Measurements from ENCODE around the gene GPRC5C.

DNA sequence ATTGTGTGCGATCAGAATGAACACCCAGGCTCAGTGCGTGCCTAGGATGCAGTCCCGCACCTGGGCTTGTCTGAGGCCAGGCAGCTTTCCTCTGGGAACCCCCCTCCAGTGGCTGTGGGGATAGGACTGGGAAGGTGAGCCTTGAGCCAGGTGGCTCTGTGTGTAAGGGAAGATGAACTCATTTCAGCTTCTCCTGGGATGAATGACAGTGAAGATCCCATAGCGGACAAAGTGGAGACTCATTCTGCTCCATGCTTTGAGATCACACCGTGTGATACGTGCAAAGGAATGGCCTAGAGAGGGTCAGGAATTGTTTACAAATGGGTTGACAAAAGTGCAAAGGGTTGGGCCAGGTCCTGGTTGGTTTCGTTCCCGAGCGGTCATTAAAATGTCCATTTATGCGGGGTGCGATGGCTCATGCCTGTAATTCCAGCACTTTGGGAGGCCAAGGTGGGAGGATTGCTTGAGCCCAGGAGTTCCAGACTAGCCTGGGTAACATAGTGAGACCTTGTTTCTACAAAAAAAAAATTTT is 15.8 kb downstream of the GPRC5C start:
- TF ChIP-seq CBX5 (IDR thresholded peaks at IDR 0.05; ENCODE audit: low read depth, low read length) (no peak), EZH2 (IDR thresholded peaks at IDR 0.05; ENCODE audit: low read depth, low read length, severe bottlenecking) (no peak), EP300 (IDR thresholded peaks at IDR 0.05; ENCODE audit: borderline replicate concordance in 1 of 2, low read depth in 2 of 2, low read length in 2 of 2) (no peak), CREB1 (IDR thresholded peaks at IDR 0.05) (no peak), CHD2 (IDR thresholded peaks at IDR 0.05; ENCODE audit: low read length) (no peak), POLR2A (IDR thresholded peaks at IDR 0.05; ENCODE audit: control extremely low read depth in 1 of 2, low read depth in 2 of 2, low read length in 2 of 2) (no peak), GTF2F1 (IDR thresholded peaks at IDR 0.05; ENCODE audit: borderline replicate concordance, low read depth, low read length) (no peak), SIN3A (conservative IDR thresholded peaks at IDR 0.05 in 1 of 2, IDR thresholded peaks at IDR 0.05 in 1 of 2; ENCODE audit: low read depth in 1 of 2, low read length in 2 of 2) (no peak)
- TF ChIP-seq, protein P1, sequence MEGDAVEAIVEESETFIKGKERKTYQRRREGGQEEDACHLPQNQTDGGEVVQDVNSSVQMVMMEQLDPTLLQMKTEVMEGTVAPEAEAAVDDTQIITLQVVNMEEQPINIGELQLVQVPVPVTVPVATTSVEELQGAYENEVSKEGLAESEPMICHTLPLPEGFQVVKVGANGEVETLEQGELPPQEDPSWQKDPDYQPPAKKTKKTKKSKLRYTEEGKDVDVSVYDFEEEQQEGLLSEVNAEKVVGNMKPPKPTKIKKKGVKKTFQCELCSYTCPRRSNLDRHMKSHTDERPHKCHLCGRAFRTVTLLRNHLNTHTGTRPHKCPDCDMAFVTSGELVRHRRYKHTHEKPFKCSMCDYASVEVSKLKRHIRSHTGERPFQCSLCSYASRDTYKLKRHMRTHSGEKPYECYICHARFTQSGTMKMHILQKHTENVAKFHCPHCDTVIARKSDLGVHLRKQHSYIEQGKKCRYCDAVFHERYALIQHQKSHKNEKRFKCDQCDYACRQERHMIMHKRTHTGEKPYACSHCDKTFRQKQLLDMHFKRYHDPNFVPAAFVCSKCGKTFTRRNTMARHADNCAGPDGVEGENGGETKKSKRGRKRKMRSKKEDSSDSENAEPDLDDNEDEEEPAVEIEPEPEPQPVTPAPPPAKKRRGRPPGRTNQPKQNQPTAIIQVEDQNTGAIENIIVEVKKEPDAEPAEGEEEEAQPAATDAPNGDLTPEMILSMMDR (IDR thresholded peaks at IDR 0.05; ENCODE audit: control extremely low read depth in 1 of 3, insufficient read depth in 1 of 3, low read depth in 1 of 3, low read length in 3 of 3), result no peak
- TF ChIP-seq, protein P2, sequence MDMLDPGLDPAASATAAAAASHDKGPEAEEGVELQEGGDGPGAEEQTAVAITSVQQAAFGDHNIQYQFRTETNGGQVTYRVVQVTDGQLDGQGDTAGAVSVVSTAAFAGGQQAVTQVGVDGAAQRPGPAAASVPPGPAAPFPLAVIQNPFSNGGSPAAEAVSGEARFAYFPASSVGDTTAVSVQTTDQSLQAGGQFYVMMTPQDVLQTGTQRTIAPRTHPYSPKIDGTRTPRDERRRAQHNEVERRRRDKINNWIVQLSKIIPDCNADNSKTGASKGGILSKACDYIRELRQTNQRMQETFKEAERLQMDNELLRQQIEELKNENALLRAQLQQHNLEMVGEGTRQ (IDR thresholded peaks at IDR 0.05; ENCODE audit: low read length), result no peak
